GM12874 (cell line): Measurements from ENCODE around the gene GPR155.

ENCODE experiments used
- TF ChIP-seq, protein P1 (sequence below): IDR thresholded peaks from 2 replicates; pipeline ENCODE4 v1.5.1; 2011; ENCODE audit warnings: low read depth, mild to moderate bottlenecking, control low read depth, low read length, moderate library complexity; ENCODE audit not compliant: insufficient read depth

The GPR155 gene

GRCh38 chr2:174522553-174522952 is 35.7 kb upstream of the GPR155 start:
- TF ChIP-seq, protein P1, sequence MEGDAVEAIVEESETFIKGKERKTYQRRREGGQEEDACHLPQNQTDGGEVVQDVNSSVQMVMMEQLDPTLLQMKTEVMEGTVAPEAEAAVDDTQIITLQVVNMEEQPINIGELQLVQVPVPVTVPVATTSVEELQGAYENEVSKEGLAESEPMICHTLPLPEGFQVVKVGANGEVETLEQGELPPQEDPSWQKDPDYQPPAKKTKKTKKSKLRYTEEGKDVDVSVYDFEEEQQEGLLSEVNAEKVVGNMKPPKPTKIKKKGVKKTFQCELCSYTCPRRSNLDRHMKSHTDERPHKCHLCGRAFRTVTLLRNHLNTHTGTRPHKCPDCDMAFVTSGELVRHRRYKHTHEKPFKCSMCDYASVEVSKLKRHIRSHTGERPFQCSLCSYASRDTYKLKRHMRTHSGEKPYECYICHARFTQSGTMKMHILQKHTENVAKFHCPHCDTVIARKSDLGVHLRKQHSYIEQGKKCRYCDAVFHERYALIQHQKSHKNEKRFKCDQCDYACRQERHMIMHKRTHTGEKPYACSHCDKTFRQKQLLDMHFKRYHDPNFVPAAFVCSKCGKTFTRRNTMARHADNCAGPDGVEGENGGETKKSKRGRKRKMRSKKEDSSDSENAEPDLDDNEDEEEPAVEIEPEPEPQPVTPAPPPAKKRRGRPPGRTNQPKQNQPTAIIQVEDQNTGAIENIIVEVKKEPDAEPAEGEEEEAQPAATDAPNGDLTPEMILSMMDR: no peak

DNA sequence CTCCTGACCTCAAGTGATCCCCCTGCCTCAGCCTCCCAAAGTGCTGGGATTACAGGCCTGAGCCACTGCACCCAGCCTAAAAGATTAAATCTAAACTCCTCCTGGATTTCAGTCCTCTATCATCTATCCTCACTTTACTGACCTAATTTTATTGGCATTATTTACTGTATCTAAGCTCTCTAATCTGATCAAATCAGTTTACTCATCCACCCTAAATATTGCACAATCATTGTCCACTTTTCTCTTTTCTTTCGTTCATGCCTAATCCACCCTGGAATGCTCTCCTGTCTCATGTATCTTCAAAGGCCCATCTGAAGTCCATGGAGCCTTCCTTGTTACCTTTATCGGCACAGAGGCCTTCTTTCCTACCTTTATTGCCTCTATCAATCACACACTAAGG is 31.6 kb upstream of the GPR155 start:
- TF ChIP-seq, protein P1: no peak

- TF ChIP-seq, protein P1: no peak
Measured at GRCh38 chr2:174516501-174517378, 29.9 kb upstream of the GPR155 start.

GRCh38 chr2:174512345-174512744 is 25.5 kb upstream of the GPR155 start:
- TF ChIP-seq, protein P1: no peak

GRCh38 chr2:174511580-174512260 is 24.9 kb upstream of the GPR155 start:
- TF ChIP-seq, protein P1: no peak

- TF ChIP-seq, protein P1: no peak
Measured at GRCh38 chr2:174510583-174511189, 23.9 kb upstream of the GPR155 start.

GRCh38 chr2:174503161-174503809 is 16.5 kb upstream of the GPR155 start:
- TF ChIP-seq, protein P1: no peak
